Testis (tissue), 2 donors: ENCODE results near the gene COQ8B.
"Not testable (repeated sequence)": the region's sequence is repeated elsewhere in the genome, so short reads cannot be mapped to it uniquely, and the experiment has no call there.

Source experiments
- CTCF ChIP-seq, 3 experiments: fragments of 450-650 bp in 2 of 3; fragments of 200-600 bp in 1 of 3; sonication (generic) in 1 of 3; IDR thresholded peaks; one replicate each; pipeline ENCODE4 v1.5.1; 2016 to 2019; ENCODE audit warnings: antibody characterized with exemption in 3 of 3, mild to moderate bottlenecking in 2 of 3, moderate library complexity in 1 of 3
- POLR2A ChIP-seq: fragments of 450-650 bp; IDR thresholded peaks from one replicate; pipeline ENCODE4 v1.6.1; 2017; ENCODE audit warnings: antibody characterized with exemption, mild to moderate bottlenecking, moderate library complexity

GRCh38 chr19:40652303-40652702 is 64.4 kb downstream of the COQ8B start:
- TF ChIP-seq CTCF (IDR thresholded peaks at IDR 0.05); POLR2A: not testable (repeated sequence)
